ENCODE measurements around the gene SVOP.

GRCh38 chr12:108865169-108865568, 155.7 kb downstream of the SVOP start:
- TF ChIP-seq EZH2 (IDR thresholded peaks at IDR 0.05; ENCODE audit: insufficient read depth, low read length) (no peak), CTCF (IDR thresholded peaks at IDR 0.05; ENCODE audit: insufficient read depth, low read depth, low read length) (no peak)

All from astrocyte (in vitro differentiated cells and primary cell).